MM.1S (cell line): Measurements from ENCODE around the gene FAU.

Experiments used
- EZH2 ChIP-seq: fragments of 300-600 bp; sonication (generic); optimal IDR thresholded peaks from 2 replicates; pipeline ENCODE3; 2017; ENCODE audit warnings: low read depth, mild to moderate bottlenecking, antibody characterized with exemption, low read length, mixed read lengths
- EZH2phosphoT487 ChIP-seq: fragments of 300-600 bp; sonication (generic); IDR thresholded peaks from 2 replicates; pipeline ENCODE4 v1.6.1; 2018; ENCODE audit warnings: antibody characterized with exemption, low read length
- TF ChIP-seq, protein P1 (sequence below): fragments of 300-600 bp; sonication (generic); IDR thresholded peaks from 2 replicates; pipeline ENCODE4 v1.5.1; 2016; ENCODE audit warnings: antibody characterized with exemption, low read length, mixed read lengths

- TF ChIP-seq, protein P1, sequence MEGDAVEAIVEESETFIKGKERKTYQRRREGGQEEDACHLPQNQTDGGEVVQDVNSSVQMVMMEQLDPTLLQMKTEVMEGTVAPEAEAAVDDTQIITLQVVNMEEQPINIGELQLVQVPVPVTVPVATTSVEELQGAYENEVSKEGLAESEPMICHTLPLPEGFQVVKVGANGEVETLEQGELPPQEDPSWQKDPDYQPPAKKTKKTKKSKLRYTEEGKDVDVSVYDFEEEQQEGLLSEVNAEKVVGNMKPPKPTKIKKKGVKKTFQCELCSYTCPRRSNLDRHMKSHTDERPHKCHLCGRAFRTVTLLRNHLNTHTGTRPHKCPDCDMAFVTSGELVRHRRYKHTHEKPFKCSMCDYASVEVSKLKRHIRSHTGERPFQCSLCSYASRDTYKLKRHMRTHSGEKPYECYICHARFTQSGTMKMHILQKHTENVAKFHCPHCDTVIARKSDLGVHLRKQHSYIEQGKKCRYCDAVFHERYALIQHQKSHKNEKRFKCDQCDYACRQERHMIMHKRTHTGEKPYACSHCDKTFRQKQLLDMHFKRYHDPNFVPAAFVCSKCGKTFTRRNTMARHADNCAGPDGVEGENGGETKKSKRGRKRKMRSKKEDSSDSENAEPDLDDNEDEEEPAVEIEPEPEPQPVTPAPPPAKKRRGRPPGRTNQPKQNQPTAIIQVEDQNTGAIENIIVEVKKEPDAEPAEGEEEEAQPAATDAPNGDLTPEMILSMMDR: no peak
- no peak for TF ChIP-seq EZH2phosphoT487
- TF ChIP-seq EZH2: no peak
Measured at GRCh38 chr11:65126624-65127274, 4.8 kb upstream of the FAU start.
